GM12892 (cell line): ENCODE data around the gene ZNF41.
"Not testable (repeated sequence)": the region's sequence is repeated elsewhere in the genome, so short reads cannot be mapped to it uniquely, and the experiment has no call there.

ENCODE experiments used
- DNase-seq: peaks from one replicate; pipeline ENCODE4 v3.0.0; 2011; ENCODE audit not compliant: insufficient read length
- FAIRE-seq: peaks from 2 replicates; lab custom pipeline; 2011; peaks lifted over from hg19 to GRCh38; lab: Jason Lieb, UNC
- POLR2A ChIP-seq: IDR thresholded peaks from 2 replicates; pipeline ENCODE4 v1.6.1; 2011; ENCODE audit warnings: low read depth, low read length, control low read depth
- POLR2AphosphoS5 ChIP-seq: IDR thresholded peaks from 2 replicates; pipeline ENCODE4 v1.6.1; 2011; ENCODE audit warnings: low read depth, low read length, control low read depth
- TAF1 ChIP-seq: IDR thresholded peaks from 2 replicates; pipeline ENCODE4 v1.6.1; 2011; ENCODE audit warnings: low read depth, mild to moderate bottlenecking, control low read depth, low read length, borderline replicate concordance

The ZNF41 gene

DNA sequence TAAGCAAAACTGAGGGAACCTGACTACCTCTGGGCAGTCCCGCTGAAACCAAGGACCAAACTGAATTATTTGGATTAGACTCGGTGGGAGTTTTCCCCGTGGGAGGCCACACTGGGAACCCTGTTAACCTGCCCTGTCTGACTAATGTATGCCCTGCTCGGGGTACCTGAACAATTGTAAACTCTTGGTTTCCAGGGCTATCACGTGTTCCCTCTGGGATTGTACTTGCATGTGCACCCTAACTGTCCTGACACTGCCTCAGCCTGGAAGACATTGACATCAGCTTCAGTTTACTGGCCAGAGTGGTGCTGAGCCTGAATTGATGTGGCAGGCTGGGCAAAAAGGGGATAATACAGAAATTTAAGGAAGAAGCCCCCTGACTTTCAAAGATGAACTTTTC lies 20.1 kb upstream of the ZNF41 start:
- no peak for TF ChIP-seq POLR2AphosphoS5
- no peak for TF ChIP-seq POLR2A
- no peak for TF ChIP-seq TAF1
- no peak for FAIRE-seq
- no peak for DNase-seq

DNA sequence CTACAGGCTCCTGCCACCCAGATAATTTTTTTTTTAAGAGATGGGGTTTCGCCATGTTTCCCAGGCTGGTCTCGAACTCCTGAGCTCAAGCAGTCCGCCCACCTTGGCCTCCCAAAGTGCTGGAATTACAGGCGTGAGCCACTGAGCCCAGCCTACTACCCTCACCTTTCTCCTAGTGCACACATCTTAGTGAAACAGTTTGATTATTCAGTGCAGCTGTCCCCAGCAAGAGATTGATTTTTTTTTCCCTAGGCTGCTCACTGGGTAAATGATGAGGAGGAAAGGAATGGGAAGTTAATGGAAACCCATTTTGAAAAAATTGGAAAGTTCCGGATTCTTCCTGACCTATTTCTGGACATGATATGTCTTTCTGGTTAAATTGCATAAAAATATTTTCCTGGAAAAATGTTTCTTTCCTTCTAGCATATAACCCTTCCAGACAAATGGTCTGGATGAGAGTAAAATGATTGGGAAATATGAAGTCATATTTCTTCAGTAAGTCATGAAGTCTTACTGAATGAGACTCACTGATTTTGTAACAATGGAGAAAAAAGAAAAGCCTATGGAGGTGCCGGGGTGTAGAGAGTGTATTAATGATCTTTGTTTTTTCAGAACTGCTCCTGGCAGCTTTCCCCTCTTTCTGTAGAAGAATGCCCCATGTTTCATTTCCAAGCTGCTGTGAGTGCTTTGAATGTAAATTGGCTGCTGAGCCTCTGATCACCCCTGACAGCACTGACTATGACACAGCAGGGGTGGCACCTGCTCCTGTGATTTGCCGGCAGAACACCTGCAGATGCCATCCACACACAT lies 19.5 kb upstream of the ZNF41 start:
- FAIRE-seq: no peak
- DNase-seq: no peak
- no peak for TF ChIP-seq TAF1
- no peak for TF ChIP-seq POLR2A
- no peak for TF ChIP-seq POLR2AphosphoS5

DNA sequence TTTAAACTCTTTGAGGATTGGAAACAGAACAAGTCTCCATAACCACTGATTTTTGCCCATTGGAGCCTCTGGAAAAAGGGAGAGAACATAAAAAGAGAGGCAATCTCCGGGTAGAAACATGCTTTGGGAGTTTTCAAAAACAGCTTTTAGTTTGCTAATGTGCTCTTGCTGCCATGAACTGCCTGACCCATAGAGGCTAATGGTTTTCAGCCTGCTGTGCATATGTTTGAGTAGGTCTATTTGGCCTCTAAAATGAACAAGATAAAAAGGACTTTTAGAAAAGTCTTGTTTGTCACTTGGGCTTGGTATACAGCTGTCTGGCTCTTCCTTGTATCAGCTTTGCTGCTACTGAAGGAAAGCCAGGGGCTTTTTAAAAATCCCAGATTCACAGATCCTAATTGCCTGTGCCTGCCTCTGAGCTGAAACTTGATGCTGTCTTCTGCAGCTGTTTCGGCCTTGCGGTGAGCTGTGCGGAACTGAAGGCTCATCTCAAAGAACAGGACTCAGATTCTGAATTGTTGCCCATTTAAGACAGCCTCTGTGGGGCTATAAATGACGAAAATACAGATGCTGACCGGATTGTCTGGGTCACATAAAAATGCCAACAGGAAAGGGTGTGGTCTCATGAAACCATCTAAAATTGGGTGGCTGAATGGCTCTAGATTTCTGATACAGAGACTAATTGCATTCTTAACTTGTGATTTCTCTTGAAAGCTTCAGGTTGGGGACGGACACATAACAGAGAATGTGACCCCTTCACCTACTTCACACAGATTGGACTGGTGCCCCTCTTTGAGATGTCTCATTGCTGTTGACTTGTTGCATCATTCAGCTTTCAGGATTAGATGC lies 18.4 kb upstream of the ZNF41 start:
- no peak for FAIRE-seq
- DNase-seq: no peak
- TF ChIP-seq TAF1: no peak
- no peak for TF ChIP-seq POLR2A
- no peak for TF ChIP-seq POLR2AphosphoS5

DNA sequence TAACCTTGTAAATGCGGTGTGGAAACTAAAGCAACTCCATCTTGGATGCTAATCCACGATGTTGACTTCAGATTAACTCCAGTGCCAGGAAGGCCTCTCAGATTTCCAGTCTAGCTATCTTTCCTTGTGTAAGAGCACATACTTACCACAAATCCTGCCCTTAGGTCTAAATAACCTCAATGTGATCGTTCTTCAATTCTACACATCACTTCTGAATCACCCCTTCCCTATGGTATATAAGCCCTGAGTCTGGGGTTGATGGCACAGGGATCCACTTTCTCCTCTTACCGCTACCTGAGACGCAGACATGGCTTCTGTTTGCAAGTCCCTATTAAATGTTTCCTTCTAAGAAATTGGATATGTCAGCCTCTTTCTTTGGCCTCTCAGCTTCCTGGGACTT lies 17.5 kb upstream of the ZNF41 start:
- FAIRE-seq: no peak
- TF ChIP-seq TAF1: no peak
- no peak for TF ChIP-seq POLR2A
- TF ChIP-seq POLR2AphosphoS5: no peak
- no peak for DNase-seq

DNA sequence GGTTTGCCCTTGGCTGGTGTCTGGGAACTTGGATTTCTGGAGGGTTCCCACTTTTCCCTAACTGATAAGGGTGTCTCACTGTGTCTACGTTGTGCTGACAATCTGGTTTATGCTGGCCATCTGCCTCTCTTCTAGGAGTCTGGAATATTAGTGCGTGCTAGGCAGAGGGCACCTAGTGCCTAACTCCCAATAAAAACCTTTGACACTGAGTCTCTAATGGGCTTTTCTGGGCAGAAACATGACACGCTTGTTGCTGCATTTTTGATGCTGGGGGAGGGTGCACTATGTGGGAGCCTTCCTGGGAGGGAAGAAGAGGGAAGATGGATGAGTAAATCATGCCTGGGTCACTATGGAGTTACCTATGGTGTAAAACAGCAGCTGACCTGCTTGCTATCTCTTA lies 16.3 kb upstream of the ZNF41 start:
- FAIRE-seq: no peak
- TF ChIP-seq POLR2AphosphoS5 (no peak), TAF1 (no peak), POLR2A (no peak)
- DNase-seq: no peak

DNA sequence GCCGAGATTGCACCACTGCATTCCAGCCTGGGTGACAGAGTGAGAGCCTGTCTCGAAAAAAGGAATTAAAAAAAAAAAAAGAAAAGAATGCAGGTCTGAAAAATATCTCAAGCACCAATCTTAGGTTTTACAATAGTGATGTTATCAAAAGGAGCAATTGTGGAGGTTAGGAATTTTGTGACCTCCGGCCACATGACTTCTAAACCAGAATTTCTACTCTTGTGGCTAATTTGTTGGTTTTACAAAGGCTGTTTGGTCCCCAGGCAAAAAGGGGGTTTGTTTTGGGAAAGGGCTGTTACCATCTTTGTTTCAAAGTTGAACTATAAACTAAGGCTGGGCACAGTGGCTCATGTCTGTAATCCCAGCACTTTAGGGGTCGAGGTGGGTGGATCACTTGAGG lies 15.4 kb upstream of the ZNF41 start:
- TF ChIP-seq POLR2AphosphoS5 (no peak), POLR2A (no peak)
- DNase-seq: no peak
- no peak for FAIRE-seq

DNA sequence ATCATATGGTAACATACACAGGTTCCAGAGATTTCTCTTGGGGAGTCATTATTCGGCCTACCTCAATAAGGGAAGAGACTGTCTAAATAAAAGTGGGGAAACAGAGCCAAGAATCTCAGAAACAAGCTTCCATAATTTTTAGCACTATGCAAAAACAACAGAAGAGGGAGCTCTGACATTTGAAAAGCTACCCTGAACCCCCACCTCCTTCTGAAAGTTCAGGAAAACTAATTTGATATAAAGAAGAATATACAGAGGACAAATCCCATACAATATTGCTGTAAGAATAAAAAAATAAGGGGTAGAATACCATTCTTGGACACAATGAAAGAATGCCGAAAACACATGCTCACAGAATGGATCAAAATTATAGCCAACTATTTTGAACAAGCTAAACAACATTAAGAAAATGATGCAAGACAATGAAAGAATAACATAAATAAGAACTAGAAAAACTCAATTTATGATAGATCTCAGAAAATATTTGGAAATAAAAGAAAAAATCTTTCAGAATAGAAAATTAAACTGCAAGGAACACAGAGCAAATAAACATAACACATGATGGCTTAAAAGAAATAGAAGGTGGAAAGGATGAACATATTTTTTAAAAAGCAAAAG lies 14.4 kb upstream of the ZNF41 start:
- TF ChIP-seq TAF1 (no peak), POLR2AphosphoS5 (no peak), POLR2A (no peak)
- no peak for FAIRE-seq
- DNase-seq: no peak

DNA sequence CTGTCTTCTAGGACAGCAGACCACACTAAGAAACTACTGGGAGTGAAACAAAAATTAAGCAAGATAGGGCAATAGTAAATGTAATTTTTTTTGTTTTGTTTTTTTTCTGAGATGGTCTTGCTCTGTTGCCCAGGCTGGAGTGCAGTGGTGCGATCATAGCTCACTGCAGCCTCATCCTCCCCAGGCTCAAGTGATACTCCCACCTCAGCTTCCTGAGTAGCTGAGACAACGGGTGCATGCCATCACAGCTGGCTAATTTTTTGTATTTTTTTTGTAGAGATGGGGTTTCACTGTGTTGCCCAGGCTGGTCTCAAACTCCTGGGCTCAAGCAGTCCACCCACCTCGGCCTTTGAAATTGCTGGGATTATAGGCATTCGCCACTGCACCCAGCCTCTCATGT lies 9.1 kb upstream of the ZNF41 start:
- not testable (repeated sequence) for FAIRE-seq, DNase-seq

DNA sequence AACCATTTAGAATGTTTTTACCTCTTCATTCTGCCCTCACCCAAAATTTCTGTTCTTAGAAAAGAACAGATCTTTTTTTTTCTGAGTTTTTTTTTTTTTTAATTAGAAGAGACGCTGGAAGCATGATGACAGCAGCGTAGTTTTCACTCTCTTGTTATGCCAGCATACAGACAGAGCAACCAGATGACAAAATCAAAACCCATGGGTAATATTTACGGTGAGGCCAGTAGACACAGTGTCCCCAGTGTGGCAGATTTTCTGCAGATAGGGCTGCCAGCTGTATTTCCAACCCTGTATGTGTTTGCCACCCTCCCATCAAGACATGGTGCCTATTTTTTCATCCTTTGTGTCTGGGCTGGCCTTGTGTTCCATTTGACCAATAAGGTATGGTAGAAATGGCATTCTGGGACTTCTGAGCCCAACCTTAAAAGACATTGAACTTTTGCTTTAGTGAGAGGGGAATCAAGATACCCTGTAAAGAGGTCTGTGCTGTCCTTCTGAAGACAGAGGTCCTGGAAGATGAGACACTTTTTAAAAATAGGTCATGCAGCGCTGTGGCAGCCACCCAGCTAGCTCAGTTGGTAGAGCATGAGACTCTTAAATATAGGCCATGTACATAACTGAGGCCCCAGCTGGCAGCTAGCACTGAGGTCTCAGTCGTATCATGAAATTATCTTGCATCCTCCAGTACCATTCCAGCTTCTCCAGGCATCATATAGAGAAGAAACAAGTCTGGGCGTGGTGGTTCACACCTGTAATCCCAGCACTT lies 6.7 kb upstream of the ZNF41 start:
- no peak for FAIRE-seq

DNA sequence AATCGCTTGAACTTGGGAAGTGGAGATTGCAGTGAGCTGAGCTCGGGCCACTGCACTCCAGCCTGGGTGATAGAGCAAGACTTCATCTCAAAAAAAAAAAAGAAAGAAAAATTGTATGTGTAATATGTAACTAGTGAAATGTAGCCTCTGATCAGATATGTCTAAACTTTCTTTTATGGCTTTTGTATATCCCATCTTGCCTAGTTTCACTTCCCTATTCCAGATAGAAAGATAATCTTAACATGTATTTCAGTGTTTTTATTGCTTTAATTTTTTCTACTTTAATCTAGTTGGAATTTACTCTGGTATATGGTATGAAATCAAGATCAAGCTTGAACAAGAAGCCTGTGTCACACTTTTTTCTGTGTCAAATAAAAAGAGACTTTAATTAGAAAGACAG lies 1.9 kb upstream of the ZNF41 start:
- DNase-seq (no peak), FAIRE-seq (no peak)
- no peak for TF ChIP-seq TAF1
- TF ChIP-seq POLR2AphosphoS5: no peak
- TF ChIP-seq POLR2A: no peak

More for the DNA sequence above, 6.7 kb upstream of the ZNF41 start:
- DNase-seq: no peak
- no peak for TF ChIP-seq POLR2A
- TF ChIP-seq TAF1: no peak
- TF ChIP-seq POLR2AphosphoS5: no peak
